PC-3 (cell line): Measurements from ENCODE around the gene TMED7. TPM values are rescaled to one million over a fixed set of nuclear protein-coding genes. Genes with fewer than 3 reads are reported as not detected.
A peak's percentile ranks its signal among the peaks of the same experiment; 100 is the strongest.

Experiments used
- ATAC-seq: fragments of 200-7000 bp; cut with Tn5 transposase; 2 replicates; pipeline ENCODE4 v1.9.1; 2020; ENCODE audit warnings: mild to moderate bottlenecking, moderate library complexity
- BruUV-seq: library from RNA; stranded (reverse); fragments of 400-500 nt; replicated peaks from 2 replicates; lab custom pipeline; 2021; lab: Mats Ljungman, UMichigan
- CTCF ChIA-PET: fragments of 300-600 bp; sonication (Branson Sonifier 250); formaldehyde crosslinking; loops from one replicate; lab custom pipeline; 2022; ENCODE audit warnings: antibody characterized with exemption; lab: Charles Lee
- POLR2A ChIA-PET: fragments of 300-600 bp; sonication (Branson Sonifier 250); formaldehyde crosslinking; loops from one replicate; lab custom pipeline; 2022; ENCODE audit warnings: antibody characterized with exemption; ENCODE audit not compliant: unreplicated experiment; lab: Charles Lee
- DNase-seq: peaks from one replicate; pipeline ENCODE4 v3.0.0-alpha.2; 2015
- H2AFZ ChIP-seq: fragments of 300-600 bp; sonication (generic); 2 replicates; pipeline ENCODE4 v1.6.0; 2016; ENCODE audit warnings: antibody characterized with exemption, low read length
- H3F3A ChIP-seq: fragments of 300-600 bp; sonication (generic); one replicate; pipeline ENCODE4 v1.6.0; 2017; ENCODE audit warnings: antibody characterized with exemption, low read length, control low read depth, mild to moderate bottlenecking; ENCODE audit not compliant: unreplicated experiment
- H3K27ac ChIP-seq: fragments of 300-600 bp; sonication (generic); 2 replicates; pipeline ENCODE4 v1.5.1; 2016; ENCODE audit warnings: mild to moderate bottlenecking, low read length
- H3K27me3 ChIP-seq: fragments of 300-600 bp; sonication (generic); 2 replicates; pipeline ENCODE4 v1.6.1; 2016; ENCODE audit warnings: low read length, mixed read lengths
- H3K36me3 ChIP-seq: fragments of 300-600 bp; sonication (generic); 2 replicates; pipeline ENCODE4 v1.6.1; 2016; ENCODE audit warnings: low read depth, mixed run types, low read length, mixed read lengths
- H3K4me1 ChIP-seq: fragments of 300-600 bp; sonication (generic); 2 replicates; pipeline ENCODE4 v1.5.1; 2016; ENCODE audit warnings: low read length; ENCODE audit not compliant: insufficient read depth
- H3K4me2 ChIP-seq: fragments of 300-600 bp; sonication (generic); 2 replicates; pipeline ENCODE4 v1.6.0; 2016; ENCODE audit warnings: low read length
- H3K4me3 ChIP-seq: fragments of 300-600 bp; sonication (generic); 2 replicates; pipeline ENCODE4 v1.5.1; 2016; ENCODE audit warnings: mild to moderate bottlenecking, low read length, mixed read lengths
- H3K79me2 ChIP-seq: fragments of 300-600 bp; sonication (generic); 2 replicates; pipeline ENCODE4 v1.6.1; 2017; ENCODE audit warnings: low read length, mixed read lengths
- H3K9ac ChIP-seq: fragments of 300-600 bp; sonication (generic); 2 replicates; pipeline ENCODE4 v1.6.0; 2016; ENCODE audit warnings: mild to moderate bottlenecking, low read length
- H3K9me2 ChIP-seq: fragments of 300-600 bp; sonication (generic); replicated peaks from 2 replicates; pipeline ENCODE4 v1.6.1; 2016; ENCODE audit warnings: mixed run types, low read length, mixed read lengths
- H3K9me3 ChIP-seq: fragments of 300-600 bp; sonication (generic); 2 replicates; pipeline ENCODE4 v1.6.1; 2016; ENCODE audit warnings: low read length, mixed read lengths
- H4K20me1 ChIP-seq: fragments of 300-600 bp; sonication (generic); 2 replicates; pipeline ENCODE4 v1.6.1; 2016; ENCODE audit warnings: low read length, mixed read lengths
- CTCF ChIP-seq: fragments of 300-600 bp; sonication (generic); conservative IDR thresholded peaks from 2 replicates; pipeline ENCODE4 v1.5.1; 2017; ENCODE audit warnings: antibody characterized with exemption, low read depth, mild to moderate bottlenecking, low read length
- EZH2 ChIP-seq: fragments of 300-600 bp; sonication (generic); IDR thresholded peaks from one replicate; pipeline ENCODE4 v1.6.1; 2017; ENCODE audit warnings: antibody characterized with exemption, mild to moderate bottlenecking, low read length; ENCODE audit not compliant: unreplicated experiment
- EZH2phosphoT487 ChIP-seq: fragments of 300-600 bp; sonication (generic); IDR thresholded peaks from 2 replicates; pipeline ENCODE4 v1.6.1; 2018; ENCODE audit warnings: mild to moderate bottlenecking, antibody characterized with exemption, low read length, borderline replicate concordance
- intact Hi-C: fragments of 100-400 bp; cut with micrococcal nuclease; formaldehyde crosslinking; loops from 2 replicates; pipeline ENCODE4 v1.9.0; 2023
- total RNA-seq: library from RNA; depleted of rRNA; stranded (reverse); fragments of >200 nt; gene quantifications from 2 replicates; pipeline ENCODE4 v1.2.3, GENCODE V29; 2014

TMED7 gene
- total RNA-seq, 1 experiment from 2014 or later = 234 TPM

- Histone ChIP-seq H3K9me2 (no peaks in the 10 kb centered on the region), H3K9ac (no peak overlapping the region), H3K4me2 (no peak overlapping the region), H3K79me2 (no peaks in the 10 kb centered on the region), H3K27ac (no peak overlapping the region), H3K4me3 (no peak overlapping the region), H3F3A (no peaks in the 10 kb centered on the region), H3K27me3 (no peaks in the 10 kb centered on the region), H4K20me1 (no peaks in the 10 kb centered on the region), H3K36me3 (no peaks in the 10 kb centered on the region), H2AFZ (no peak overlapping the region), H3K4me1 (peaks cover 14% of the 10 kb centered on the region), H3K9me3 (no peaks in the 10 kb centered on the region)
- TF ChIP-seq EZH2phosphoT487 (no peak), CTCF (no peak), EZH2 (no peak)
- POLR2A ChIA-PET = no interaction called here
- BruUV-seq = no TSS peak
- DNase-seq (no peak), ATAC-seq (no peak)
- intact Hi-C loops = no loop called here
- CTCF ChIA-PET = no interaction called here
These were observed 40.6 kb downstream of the TMED7 start for GRCh38 chr5:115585265-115585664.

- no peaks in the 10 kb centered on the region for H3K27me3 ChIP-seq
- no peak overlapping the region for H3K9ac ChIP-seq
- ChIA-PET CTCF (no interaction called here), POLR2A (no interaction called here)
- no peak for DNase-seq
- peaks cover 21% of the 10 kb centered on the region for H3K4me1 ChIP-seq
- no peak overlapping the region for H3K4me2 ChIP-seq
- intact Hi-C loops = no loop called here
- ATAC-seq = no peak
- H3K79me2 ChIP-seq = no peaks in the 10 kb centered on the region
- no peak overlapping the region for H2AFZ ChIP-seq
- no TSS peak for BruUV-seq
- H3K9me3 ChIP-seq = no peaks in the 10 kb centered on the region
- H4K20me1 ChIP-seq = no peaks in the 10 kb centered on the region
- H3K4me3 ChIP-seq = no peak overlapping the region
- no peak for TF ChIP-seq EZH2phosphoT487
- no peak for TF ChIP-seq EZH2
- TF ChIP-seq CTCF = no peak
- no peaks in the 10 kb centered on the region for H3K9me2 ChIP-seq
- no peaks in the 10 kb centered on the region for H3K36me3 ChIP-seq
- H3F3A ChIP-seq = no peaks in the 10 kb centered on the region
- H3K27ac ChIP-seq = no peak overlapping the region
These were observed 41.3 kb downstream of the TMED7 start for GRCh38 chr5:115584501-115584900.

GRCh38 chr5:115583474-115583873 lies 42.4 kb downstream of the TMED7 start:
- Histone ChIP-seq H4K20me1 (no peaks in the 10 kb centered on the region), H3K9me2 (no peaks in the 10 kb centered on the region), H3K79me2 (no peaks in the 10 kb centered on the region), H3K36me3 (no peaks in the 10 kb centered on the region), H2AFZ (no peak overlapping the region), H3K27ac (no peak overlapping the region), H3K4me2 (no peak overlapping the region), H3K9ac (no peak overlapping the region), H3F3A (no peaks in the 10 kb centered on the region), H3K4me3 (no peak overlapping the region), H3K27me3 (no peaks in the 10 kb centered on the region), H3K4me1 (peaks cover 27% of the 10 kb centered on the region), H3K9me3 (no peaks in the 10 kb centered on the region)
- peak; percentile 52 for DNase-seq
- peak; percentile 22; the same call in 1 of the 2 replicates for ATAC-seq
- ChIA-PET CTCF (no interaction called here), POLR2A (interaction anchor here (0.6 kb wide), 1 partner anchor 9 kb away, joined by 4 read pairs; no protein-coding TSS in a partner anchor)
- intact Hi-C loops = no loop called here
- no TSS peak for BruUV-seq
- TF ChIP-seq EZH2phosphoT487 (no peak), CTCF (no peak), EZH2 (no peak)
